Activated CD4-positive, CD25-positive, alpha-beta regulatory T cell treated with anti-CD3 and anti-CD28 coated beads, Interleukin-2, amount 50 U/mL, for 24 hours (primary cell): ENCODE results near the gene SLC2A11.
"Not testable (repeated sequence)": the region's sequence is repeated elsewhere in the genome, so short reads cannot be mapped to it uniquely, and the experiment has no call there.

ENCODE experiments used
- ATAC-seq, 2 donors: fragments of 150-1000 bp; cut with Tn5 transposase; one replicate each; pipeline ENCODE4 v1.10.0; 2021; ENCODE audit warnings: mild to moderate bottlenecking in 1 of 2, moderate library complexity in 1 of 2

Gene SLC2A11

GRCh38 chr22:23891726-23892125, 34.1 kb downstream of the SLC2A11 start:
- ATAC-seq, result no peak

DNA sequence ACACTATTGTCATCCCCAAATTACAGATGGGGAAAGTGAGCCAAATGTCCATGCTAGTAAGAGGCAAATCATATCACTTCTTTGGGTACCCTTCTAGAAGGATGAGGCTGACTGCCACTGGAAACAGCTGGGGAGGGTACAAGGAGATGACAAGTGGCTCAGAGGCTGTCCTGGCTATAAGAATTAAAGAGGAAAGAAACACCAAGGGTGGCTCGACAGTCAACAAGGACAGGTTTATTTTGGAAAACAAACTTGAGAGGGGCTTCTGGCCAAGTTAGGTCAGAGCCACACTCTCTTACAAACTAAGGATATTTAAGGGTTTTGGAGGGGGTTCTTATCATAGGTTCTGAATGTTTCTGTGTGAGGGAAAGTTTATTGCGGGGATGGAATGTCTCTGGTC, 34.5 kb downstream of the SLC2A11 start:
- no peak for ATAC-seq

GRCh38 chr22:23892706-23893105, 35.0 kb downstream of the SLC2A11 start:
- ATAC-seq, result no peak

DNA sequence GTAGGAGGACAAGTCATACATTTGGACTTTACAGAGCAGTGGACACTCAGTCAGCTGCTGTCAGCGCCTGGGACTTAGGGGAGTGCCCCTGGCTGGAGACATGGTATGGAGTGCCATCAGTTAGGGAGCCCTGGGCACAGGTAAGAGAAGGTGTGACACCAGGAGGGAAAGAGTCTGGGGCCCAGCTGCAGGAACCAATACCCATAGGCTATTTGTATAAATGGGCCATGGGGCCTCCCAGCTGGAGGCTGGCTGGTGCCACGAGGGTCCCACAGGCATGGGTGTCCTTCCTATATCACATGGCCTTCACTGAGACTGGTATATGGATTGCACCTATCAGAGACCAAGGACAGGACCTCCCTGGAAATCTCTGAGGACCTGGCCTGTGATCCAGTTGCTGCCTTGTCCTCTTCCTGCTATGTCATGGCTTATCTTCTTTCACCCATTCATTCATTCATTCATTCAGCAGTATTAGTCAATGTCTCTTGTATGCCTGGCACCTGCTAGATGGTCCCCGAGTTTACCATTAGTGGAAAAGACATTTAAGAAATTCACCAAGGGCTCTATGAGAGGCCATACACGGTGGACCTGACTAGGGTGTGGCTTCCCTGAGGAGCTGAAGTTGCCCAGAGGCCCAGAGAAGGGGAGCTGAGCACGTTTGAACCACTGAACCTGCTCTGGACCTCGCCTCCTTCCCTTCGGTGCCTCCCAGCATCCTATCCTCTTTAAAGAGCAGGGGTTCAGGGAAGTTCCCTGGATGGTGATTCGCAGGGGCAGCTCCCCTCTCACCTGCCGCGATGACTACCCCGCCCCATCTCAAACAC, 35.7 kb downstream of the SLC2A11 start:
- ATAC-seq, result no peak

DNA sequence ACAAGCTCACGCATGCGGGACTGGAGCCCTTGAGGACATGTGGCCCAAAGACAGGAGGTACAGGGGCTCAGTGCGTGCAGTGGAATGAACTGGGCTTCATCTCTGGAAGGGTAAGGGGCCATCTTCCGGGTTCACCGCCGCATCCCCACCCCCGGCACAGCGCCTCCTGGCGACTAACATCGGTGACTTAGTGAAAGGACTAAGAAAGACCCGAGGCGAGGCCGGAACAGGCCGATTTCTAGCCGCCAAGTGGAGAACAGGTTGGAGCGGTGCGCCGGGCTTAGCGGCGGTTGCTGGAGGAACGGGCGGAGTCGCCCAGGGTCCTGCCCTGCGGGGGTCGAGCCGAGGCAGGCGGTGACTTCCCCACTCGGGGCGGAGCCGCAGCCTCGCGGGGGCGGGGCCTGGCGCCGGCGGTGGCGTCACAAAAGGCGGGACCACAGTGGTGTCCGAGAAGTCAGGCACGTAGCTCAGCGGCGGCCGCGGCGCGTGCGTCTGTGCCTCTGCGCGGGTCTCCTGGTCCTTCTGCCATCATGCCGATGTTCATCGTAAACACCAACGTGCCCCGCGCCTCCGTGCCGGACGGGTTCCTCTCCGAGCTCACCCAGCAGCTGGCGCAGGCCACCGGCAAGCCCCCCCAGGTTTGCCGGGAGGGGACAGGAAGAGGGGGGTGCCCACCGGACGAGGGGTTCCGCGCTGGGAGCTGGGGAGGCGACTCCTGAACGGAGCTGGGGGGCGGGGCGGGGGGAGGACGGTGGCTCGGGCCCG, 36.5 kb downstream of the SLC2A11 start, which contains the start of gene MIF:
MIF (plus strand) TSS at position 439 of the 765 bp plus-strand sequence; CDS start at position 531, 92 bp downstream.
- ATAC-seq, result peak; percentile 85 to 86

DNA sequence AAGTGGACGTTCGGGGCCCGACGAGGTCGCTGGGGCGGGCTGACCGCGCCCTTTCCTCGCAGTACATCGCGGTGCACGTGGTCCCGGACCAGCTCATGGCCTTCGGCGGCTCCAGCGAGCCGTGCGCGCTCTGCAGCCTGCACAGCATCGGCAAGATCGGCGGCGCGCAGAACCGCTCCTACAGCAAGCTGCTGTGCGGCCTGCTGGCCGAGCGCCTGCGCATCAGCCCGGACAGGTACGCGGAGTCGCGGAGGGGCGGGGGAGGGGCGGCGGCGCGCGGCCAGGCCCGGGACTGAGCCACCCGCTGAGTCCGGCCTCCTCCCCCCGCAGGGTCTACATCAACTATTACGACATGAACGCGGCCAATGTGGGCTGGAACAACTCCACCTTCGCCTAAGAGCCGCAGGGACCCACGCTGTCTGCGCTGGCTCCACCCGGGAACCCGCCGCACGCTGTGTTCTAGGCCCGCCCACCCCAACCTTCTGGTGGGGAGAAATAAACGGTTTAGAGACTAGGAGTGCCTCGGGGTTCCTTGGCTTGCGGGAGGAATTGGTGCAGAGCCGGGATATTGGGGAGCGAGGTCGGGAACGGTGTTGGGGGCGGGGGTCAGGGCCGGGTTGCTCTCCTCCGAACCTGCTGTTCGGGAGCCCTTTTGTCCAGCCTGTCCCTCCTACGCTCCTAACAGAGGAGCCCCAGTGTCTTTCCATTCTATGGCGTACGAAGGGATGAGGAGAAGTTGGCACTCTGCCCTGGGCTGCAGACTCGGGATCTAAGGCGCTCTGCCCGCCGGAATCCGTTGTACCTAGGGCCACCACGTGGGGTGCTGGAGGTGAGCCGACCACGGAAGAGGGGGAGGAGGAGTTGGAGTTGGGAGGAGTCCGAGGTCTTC, 37.3 kb downstream of the SLC2A11 start:
- peak; percentile 34 to 47 for ATAC-seq

DNA sequence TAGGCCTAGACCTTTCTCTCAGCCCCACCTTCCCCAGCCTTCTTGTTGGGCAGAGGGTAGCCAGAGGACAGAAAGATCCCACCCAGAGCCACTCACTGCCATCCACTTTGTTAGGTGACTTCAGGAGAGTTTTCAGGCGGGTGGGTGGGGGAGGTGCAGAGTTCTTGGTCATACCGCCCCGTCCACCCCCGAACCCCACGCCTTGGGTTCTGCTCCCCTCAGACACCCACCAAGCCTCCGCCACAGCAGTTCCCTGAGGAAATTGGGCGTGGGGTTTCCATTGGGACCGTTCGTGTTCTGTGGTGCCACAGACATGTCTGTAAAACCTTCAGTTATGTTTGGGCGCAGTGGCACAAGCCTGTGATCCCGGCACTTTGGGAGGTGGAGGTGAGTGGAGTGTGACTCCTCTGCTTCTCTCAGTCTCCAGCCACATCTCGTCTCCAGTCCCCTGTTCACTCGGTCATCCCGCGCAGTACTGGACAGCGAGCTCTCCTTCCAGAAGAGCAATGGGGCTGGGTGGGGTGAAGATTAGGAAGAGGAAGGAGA, 38.0 kb downstream of the SLC2A11 start:
- ATAC-seq, result no peak

DNA sequence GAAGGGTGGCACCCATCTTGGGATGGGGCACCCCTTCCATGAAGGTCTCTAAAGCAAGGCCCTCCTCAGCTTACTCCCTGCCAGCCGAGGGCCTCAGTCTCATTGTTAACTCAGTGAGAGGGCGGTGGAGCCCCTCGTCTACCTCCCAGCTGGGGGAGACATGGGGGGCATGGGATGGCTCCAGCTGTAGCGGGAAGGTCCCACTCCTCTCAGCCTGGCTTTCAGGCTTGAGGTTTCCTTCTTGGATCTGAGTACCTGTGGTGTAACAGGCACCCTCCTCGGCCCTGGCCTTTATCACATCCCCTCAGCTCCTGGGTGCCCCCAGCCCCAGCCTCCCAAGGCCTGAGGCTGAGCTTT, 38.5 kb downstream of the SLC2A11 start:
- ATAC-seq, result no peak

GRCh38 chr22:23896523-23897186, 39.0 kb downstream of the SLC2A11 start:
- ATAC-seq, result no peak

DNA sequence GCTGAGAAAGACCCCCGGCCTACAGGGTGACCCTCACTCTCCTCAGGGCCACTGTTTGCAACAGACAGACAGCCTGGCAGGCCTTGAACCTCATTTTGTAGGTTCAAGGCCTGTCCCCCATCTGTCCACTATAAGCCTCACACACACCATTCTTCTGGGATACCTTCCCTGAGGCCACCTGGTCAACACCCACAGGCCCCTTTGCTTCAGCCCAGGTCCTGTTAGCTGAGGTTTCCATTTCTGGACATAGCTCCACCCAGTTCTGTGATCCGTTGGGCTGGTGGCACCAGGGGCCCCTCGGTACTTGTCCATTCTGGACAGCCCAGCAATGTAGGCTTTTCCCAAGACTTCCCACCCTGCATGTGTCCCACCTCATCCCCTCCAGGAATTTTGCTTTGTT, 39.6 kb downstream of the SLC2A11 start:
- no peak for ATAC-seq

GRCh38 chr22:23898006-23898974, 40.6 kb downstream of the SLC2A11 start:
- no peak for ATAC-seq

GRCh38 chr22:23899042-23899745, 41.5 kb downstream of the SLC2A11 start:
- no peak for ATAC-seq

DNA sequence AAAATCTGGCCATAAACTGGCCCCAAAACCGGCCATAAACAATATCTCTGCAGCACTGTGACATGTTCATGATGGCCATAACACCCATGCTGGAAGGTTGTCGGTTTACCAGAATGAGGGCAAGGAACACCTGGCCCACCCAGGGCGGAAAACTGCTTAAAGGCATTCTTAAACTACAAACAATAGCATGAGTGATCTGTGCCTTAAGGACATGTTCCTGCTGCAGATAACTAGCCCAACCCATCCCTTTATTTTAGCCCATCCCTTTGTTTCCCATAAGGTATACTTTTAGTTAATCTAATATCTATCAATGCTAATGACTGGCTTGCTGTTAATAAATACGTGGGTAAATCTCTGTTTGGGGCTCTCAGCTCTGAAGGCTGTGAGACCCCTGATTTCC, 42.6 kb downstream of the SLC2A11 start:
- ATAC-seq, result not testable (repeated sequence)

GRCh38 chr22:23901600-23901999, 43.9 kb downstream of the SLC2A11 start:
- no peak for ATAC-seq

GRCh38 chr22:23903328-23903971, 45.8 kb downstream of the SLC2A11 start:
- no peak for ATAC-seq

GRCh38 chr22:23904573-23905254, 47.0 kb downstream of the SLC2A11 start:
- ATAC-seq, result no peak

- no peak for ATAC-seq
These were observed 49.0 kb downstream of the SLC2A11 start for GRCh38 chr22:23906641-23907040.

DNA sequence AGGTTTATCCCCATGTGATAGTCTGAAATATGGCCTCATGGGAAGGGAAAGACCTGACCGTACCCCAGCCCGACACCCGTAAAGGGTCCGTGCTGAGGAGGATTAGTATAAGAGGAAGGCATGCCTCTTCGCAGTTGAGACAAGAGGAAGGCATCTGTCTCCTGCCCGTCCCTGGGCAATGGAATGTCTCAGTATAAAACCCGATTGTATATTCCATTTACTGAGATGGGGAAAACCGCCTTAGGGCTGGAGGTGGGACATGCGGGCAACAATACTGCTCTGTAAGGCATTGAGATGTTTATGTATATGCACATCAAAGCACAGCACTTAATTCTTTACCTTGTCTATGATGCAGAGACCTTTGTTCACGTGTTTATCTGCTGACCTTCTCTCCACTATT, 49.7 kb downstream of the SLC2A11 start:
- ATAC-seq, result not testable (repeated sequence)
